PC-9 (cell line): ENCODE results near the gene KANSL3. TPM values are rescaled to one million over a fixed set of nuclear protein-coding genes. Genes with fewer than 3 reads are reported as not detected.

Experiments used
- BruUV-seq: library from RNA; stranded (reverse); fragments of 400-500 nt; replicated peaks from 2 replicates; lab custom pipeline; 2021; lab: Mats Ljungman, UMichigan
- CTCF ChIA-PET: fragments of 300-600 bp; sonication (Branson Sonifier 250); formaldehyde crosslinking; loops from one replicate; lab custom pipeline; 2022; ENCODE audit warnings: antibody characterized with exemption; lab: Charles Lee
- POLR2A ChIA-PET: fragments of 300-600 bp; sonication (Branson Sonifier 250); formaldehyde crosslinking; loops from one replicate; lab custom pipeline; 2022; ENCODE audit warnings: antibody characterized with exemption; ENCODE audit not compliant: unreplicated experiment; lab: Charles Lee
- DNase-seq, 2 experiments: peaks; one replicate each; pipeline versions ENCODE4 v3.0.0 to v3.0.0-alpha.2; 2015 to 2022; ENCODE audit warnings: mixed read lengths in 1 of 2
- H2AFZ ChIP-seq: fragments of 200-600 bp; sonication (generic); 2 replicates; pipeline ENCODE4 v1.8.1; 2017; ENCODE audit warnings: antibody characterized with exemption
- H3F3A ChIP-seq: fragments of 200-600 bp; sonication (generic); 2 replicates; pipeline ENCODE4 v1.8.1; 2017; ENCODE audit warnings: antibody characterized with exemption, mild to moderate bottlenecking, low read depth; ENCODE audit not compliant: insufficient read depth
- H3K27ac ChIP-seq: fragments of 200-600 bp; sonication (generic); 2 replicates; pipeline ENCODE4 v1.6.1; 2016; ENCODE audit warnings: mixed run types
- H3K27me3 ChIP-seq: fragments of 200-600 bp; sonication (generic); 2 replicates; pipeline ENCODE4 v1.6.1; 2016; ENCODE audit warnings: low read depth, mixed run types; ENCODE audit not compliant: insufficient read depth
- H3K36me3 ChIP-seq: fragments of 200-600 bp; sonication (generic); 2 replicates; pipeline ENCODE4 v1.6.1; 2016; ENCODE audit warnings: low read depth, mixed run types
- H3K4me1 ChIP-seq: fragments of 200-600 bp; sonication (generic); replicated peaks from 2 replicates; pipeline ENCODE4 v1.6.1; 2016; ENCODE audit warnings: mixed run types; ENCODE audit not compliant: insufficient read depth
- H3K4me2 ChIP-seq: fragments of 200-600 bp; sonication (generic); 2 replicates; pipeline ENCODE4 v1.6.1; 2017; ENCODE audit warnings: mixed run types
- H3K4me3 ChIP-seq: fragments of 200-600 bp; sonication (generic); 2 replicates; pipeline ENCODE4 v1.6.1; 2016; ENCODE audit warnings: mixed run types
- H3K79me2 ChIP-seq: fragments of 200-600 bp; sonication (generic); 2 replicates; pipeline ENCODE4 v1.6.1; 2017; ENCODE audit warnings: low read depth, mixed run types
- H3K9me2 ChIP-seq: fragments of 200-600 bp; sonication (generic); 2 replicates; pipeline ENCODE4 v1.8.1; 2017; ENCODE audit warnings: mild to moderate bottlenecking; ENCODE audit not compliant: insufficient read depth
- H3K9me3 ChIP-seq: fragments of 200-600 bp; sonication (generic); 2 replicates; pipeline ENCODE4 v1.8.1; 2016; ENCODE audit warnings: low read depth; ENCODE audit not compliant: insufficient read depth
- H4K20me1 ChIP-seq: fragments of 200-600 bp; sonication (generic); 2 replicates; pipeline ENCODE4 v1.8.1; 2017; ENCODE audit not compliant: insufficient read depth
- CTCF ChIP-seq: fragments of 200-600 bp; sonication (generic); conservative IDR thresholded peaks from 2 replicates; pipeline ENCODE4 v1.6.1; 2017; ENCODE audit warnings: mixed run types, antibody characterized with exemption, mild to moderate bottlenecking, moderate library complexity
- EZH2 ChIP-seq: fragments of 200-600 bp; sonication (generic); IDR thresholded peaks from 2 replicates; pipeline ENCODE4 v1.8.0; 2017; ENCODE audit warnings: antibody characterized with exemption, low read depth
- intact Hi-C: fragments of 100-400 bp; cut with micrococcal nuclease; formaldehyde crosslinking; loops from one replicate; pipeline ENCODE4 v1.10.0; 2022; ENCODE audit not compliant: unreplicated experiment
- total RNA-seq: library from RNA; stranded (reverse); gene quantifications from 2 replicates; pipeline ENCODE4 v1.2.3, GENCODE V29; 2021

The KANSL3 gene
- total RNA-seq, 1 experiment from 2014 or later = 52.0 TPM

GRCh38 chr2:96618596-96619283 is 19.4 kb downstream of the KANSL3 start:
- Histone ChIP-seq H3K27me3 (no peaks in the 10 kb centered on the region), H3K4me2 (no peak overlapping the region), H3K9me3 (no peaks in the 10 kb centered on the region), H3K4me1 (no peaks in the 10 kb centered on the region), H3K36me3 (peaks cover 46% of the 10 kb centered on the region; the same call in 1 of the 2 replicates), H3F3A (peaks cover 4% of the 10 kb centered on the region; the same call in 1 of the 2 replicates), H4K20me1 (peaks cover 12% of the 10 kb centered on the region), H3K9me2 (no peaks in the 10 kb centered on the region), H3K4me3 (no peak overlapping the region), H3K27ac (no peak overlapping the region), H3K79me2 (0 out of 2 replicates have a peak, but pooled peaks cover 6% of the 10 kb centered on the region), H2AFZ (no peak overlapping the region)
- intact Hi-C loops = loop anchor here (5.0 kb wide), 1 partner anchor 184 kb away; no protein-coding TSS in a partner anchor
- CTCF ChIA-PET = interaction anchor here (0.6 kb wide), 1 partner anchor 19 kb away, joined by 3 read pairs; the partner anchor contains the start of gene KANSL3
- POLR2A ChIA-PET = interaction anchor here (0.6 kb wide), 1 partner anchor 267 kb away, joined by 3 read pairs; no protein-coding TSS in a partner anchor
- no TSS peak for BruUV-seq
- no peak for TF ChIP-seq CTCF
- TF ChIP-seq EZH2 = no peak
- DNase-seq = no peak

- Histone ChIP-seq H4K20me1 (peaks cover 12% of the 10 kb centered on the region; the same call in 1 of the 2 replicates), H3K27ac (no peak overlapping the region), H3K9me2 (no peaks in the 10 kb centered on the region), H3K27me3 (no peaks in the 10 kb centered on the region), H3K4me2 (no peak overlapping the region), H3K79me2 (no peaks in the 10 kb centered on the region), H3K4me3 (no peak overlapping the region), H3K9me3 (no peaks in the 10 kb centered on the region), H3K36me3 (peaks cover 52% of the 10 kb centered on the region; the same call in 1 of the 2 replicates), H3K4me1 (no peaks in the 10 kb centered on the region), H3F3A (peaks cover under 1% of the 10 kb centered on the region; the same call in 1 of the 2 replicates), H2AFZ (no peak overlapping the region)
- ChIA-PET CTCF (interaction anchor here (0.7 to 0.9 kb wide), 2 partner anchors 46 to 144 kb away, joined by 5 read pairs; no protein-coding TSS in a partner anchor), POLR2A (interaction anchor here (0.6 to 0.7 kb wide), 2 partner anchors 77 to 216 kb away, joined by 5 to 14 read pairs; no protein-coding TSS in a partner anchor)
- no peak for TF ChIP-seq EZH2
- no peak for TF ChIP-seq CTCF
- intact Hi-C loops = loop anchor here (5.0 kb wide), 1 partner anchor 185 kb away; no protein-coding TSS in a partner anchor
- no peak for DNase-seq
- BruUV-seq = TSS peak; percentile 36
These were observed 21.1 kb downstream of the KANSL3 start for GRCh38 chr2:96617012-96617411.

DNA sequence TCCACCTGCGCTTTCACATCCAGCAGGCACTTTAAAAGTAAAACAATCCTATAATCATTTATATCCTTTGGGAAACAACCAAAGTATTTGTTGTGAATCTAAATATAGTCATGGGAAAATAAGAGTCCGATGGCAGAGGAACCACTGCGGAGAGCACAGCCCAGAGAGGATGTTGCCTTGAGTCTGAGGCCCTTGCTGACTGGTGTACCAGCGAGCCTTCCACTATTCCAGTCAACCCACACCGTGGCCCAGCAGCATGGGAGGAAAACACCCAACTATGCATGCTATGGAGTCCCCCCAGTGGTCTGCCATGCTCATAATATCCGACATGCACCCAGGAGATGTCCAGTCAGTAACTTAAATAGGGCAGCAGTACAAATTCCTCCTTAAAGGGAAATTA is 21.6 kb downstream of the KANSL3 start:
- Histone ChIP-seq H3F3A (no peaks in the 10 kb centered on the region), H2AFZ (no peak overlapping the region), H3K27ac (no peak overlapping the region), H4K20me1 (peaks cover 12% of the 10 kb centered on the region; the same call in 1 of the 2 replicates), H3K79me2 (no peaks in the 10 kb centered on the region), H3K4me3 (no peak overlapping the region), H3K27me3 (no peaks in the 10 kb centered on the region), H3K4me1 (no peaks in the 10 kb centered on the region), H3K9me2 (no peaks in the 10 kb centered on the region), H3K9me3 (no peaks in the 10 kb centered on the region), H3K36me3 (peaks cover 53% of the 10 kb centered on the region), H3K4me2 (no peak overlapping the region)
- no peak for DNase-seq
- TF ChIP-seq EZH2 (no peak), CTCF (no peak)
- CTCF ChIA-PET = no interaction called here
- intact Hi-C loops = loop anchor here (5.0 kb wide), 1 partner anchor 186 kb away; no protein-coding TSS in a partner anchor
- POLR2A ChIA-PET = no interaction called here
- BruUV-seq = no TSS peak
